NCI-H2227 (cell line): ENCODE data around the gene MCC.

ENCODE experiments used
- DNase-seq: peaks from one replicate; lab custom pipeline; 2025; ENCODE audit not compliant: unreplicated experiment; lab: John Stamatoyannopoulos, UW

Gene MCC

GRCh38 chr5:113017881-113018635 lies 470.2 kb downstream of the MCC start:
- DNase-seq: no peak

- DNase-seq: no peak
Observed at GRCh38 chr5:113005454-113005853, 482.8 kb downstream of the MCC start.

- DNase-seq: no peak
Observed at GRCh38 chr5:113003763-113004162, 484.5 kb downstream of the MCC start.

GRCh38 chr5:113002423-113002822 lies 485.8 kb downstream of the MCC start:
- DNase-seq: no peak

GRCh38 chr5:113000466-113000865 lies 487.8 kb downstream of the MCC start:
- DNase-seq: no peak

GRCh38 chr5:112998296-112998695 lies 490.0 kb downstream of the MCC start:
- no peak for DNase-seq

- DNase-seq: no peak
Observed at GRCh38 chr5:112996830-112997374, 491.4 kb downstream of the MCC start.

- peak; percentile 72 for DNase-seq
Observed at GRCh38 chr5:112995764-112996618, 492.3 kb downstream of the MCC start.

GRCh38 chr5:112986224-112986623 lies 502.0 kb downstream of the MCC start:
- DNase-seq: no peak

GRCh38 chr5:112983363-112983762 lies 504.9 kb downstream of the MCC start:
- no peak for DNase-seq

GRCh38 chr5:112979723-112980122 lies 508.5 kb downstream of the MCC start:
- no peak for DNase-seq

GRCh38 chr5:112978836-112979235 lies 509.4 kb downstream of the MCC start:
- no peak for DNase-seq

- no peak for DNase-seq
Observed at GRCh38 chr5:112977440-112977861, 510.8 kb downstream of the MCC start.

- peak; percentile 98 for DNase-seq
Observed at GRCh38 chr5:112976432-112977309, 511.6 kb downstream of the MCC start, which contains the start of gene DCP2. Gene DCP2, plus strand, starts transcription at chr5:112976798. Its CDS starts 136 bp downstream, at chr5:112976934.

- no peak for DNase-seq
Observed at GRCh38 chr5:112975721-112976431, 512.4 kb downstream of the MCC start.

- no peak for DNase-seq
Observed at GRCh38 chr5:112974901-112975300, 513.4 kb downstream of the MCC start.

GRCh38 chr5:112973904-112974303 lies 514.3 kb downstream of the MCC start:
- no peak for DNase-seq

- DNase-seq: no peak
Observed at GRCh38 chr5:112973036-112973435, 515.2 kb downstream of the MCC start.
